ENCODE measurements around the gene SFMBT2. TPM values are rescaled to one million over a fixed set of nuclear protein-coding genes. Genes with fewer than 3 reads are reported as not detected.

SFMBT2 gene
- total and polyA plus RNA-seq, 2 of the 13 experiments (the other 11 are each of a cell fraction or from before 2014, with no cell fraction given), result 0.01 to 0.02 TPM

GRCh38 chr10:7378602-7379403 is 32.0 kb downstream of the SFMBT2 start:
- no peak for DNase-seq (ENCODE audit: low spot score)
- TF ChIP-seq ZSCAN31 (CRISPR knock-in tag; IDR thresholded peaks at IDR 0.05; ENCODE audit: low read depth), result no peak
- TF ChIP-seq PATZ1 (CRISPR knock-in tag; IDR thresholded peaks at IDR 0.05), result no peak
- TF ChIP-seq ZNF264 (CRISPR knock-in tag; IDR thresholded peaks at IDR 0.05), result no peak
- no peak for TF ChIP-seq ZFYVE20 (CRISPR knock-in tag; IDR thresholded peaks at IDR 0.05; ENCODE audit: borderline replicate concordance, low read depth)
- no peak for TF ChIP-seq REST (IDR thresholded peaks at IDR 0.05; ENCODE audit: borderline replicate concordance in 1 of 2, low read depth in 1 of 2, low read length in 2 of 2)
- no peak for TF ChIP-seq ZNF468 (CRISPR knock-in tag; IDR thresholded peaks at IDR 0.05)
- no peak for TF ChIP-seq POGK (CRISPR knock-in tag; conservative IDR thresholded peaks at IDR 0.05)
- no peak for TF ChIP-seq ZBTB20 (CRISPR knock-in tag; IDR thresholded peaks at IDR 0.05; ENCODE audit: borderline replicate concordance, low read depth)
- no peak for TF ChIP-seq HES4 (CRISPR knock-in tag; IDR thresholded peaks at IDR 0.05; ENCODE audit: borderline replicate concordance)
- no peak for TF ChIP-seq ZNF501 (CRISPR knock-in tag; IDR thresholded peaks at IDR 0.05)
- TF ChIP-seq ZNF513 (CRISPR knock-in tag; conservative IDR thresholded peaks at IDR 0.05), result no peak
- no peak for TF ChIP-seq ZNF737 (CRISPR knock-in tag; IDR thresholded peaks at IDR 0.05; ENCODE audit: borderline replicate concordance)
- no peak for TF ChIP-seq ZNF101 (CRISPR knock-in tag; IDR thresholded peaks at IDR 0.05; ENCODE audit: borderline replicate concordance, low read depth)

More at GRCh38 chr10:7378602-7379403, 32.0 kb downstream of the SFMBT2 start:
- Histone ChIP-seq H3K79me2 (ENCODE audit: insufficient read depth, low read length) (no peaks in the 10 kb centered on the region), H3K4me3 (replicated peaks in 1 of 3; ENCODE audit: insufficient read depth in 1 of 3, low read depth in 2 of 3, low read length in 3 of 3) (no peak overlapping the region), H3K4me1 (ENCODE audit: insufficient read depth, low read length) (no peaks in the 10 kb centered on the region), H3K27me3 (ENCODE audit: control insufficient read depth in 1 of 2, insufficient read depth in 2 of 2, low read length in 2 of 2) (peaks cover 2 to 6% of the 10 kb centered on the region in 2 experiments; a peak in 3 of 5 replicates), H3K9me3 (ENCODE audit: low read length) (no peaks in the 10 kb centered on the region), H4K20me1 (ENCODE audit: insufficient read depth, low read length) (no peaks in the 10 kb centered on the region), H3K36me3 (replicated peaks in 1 of 2; ENCODE audit: control insufficient read depth in 1 of 2, insufficient read depth in 2 of 2, low read length in 2 of 2) (no peaks in the 10 kb centered on the region), H3K9ac (ENCODE audit: insufficient read depth, low read depth, low read length) (no peak overlapping the region), H2AFZ (ENCODE audit: low read length) (no peak overlapping the region), H3K27ac (ENCODE audit: extremely low read length, insufficient read depth, low read length) (no peak overlapping the region), H3K4me2 (ENCODE audit: low read depth, low read length) (no peak overlapping the region)
- intact Hi-C loops (cut with micrococcal nuclease; ENCODE audit: unreplicated experiment) (no loop called here), in situ Hi-C loops (cut with HindIII; ENCODE audit: extremely low pct_ligation_motif_present, low pct_unique_long_range_greater_than_20kb) (no loop called here)
- FAIRE-seq (no peak), ATAC-seq (no peak)
- 37% methylated on average over 8 of the region's 8 CpGs for WGBS (ENCODE audit: low lambda C conversion rate)
- POLR2A ChIA-PET, result no interaction called here
- CTCF ChIA-PET (ENCODE audit: low intra/inter-chr PET ratio, low total read pairs), result no interaction called here
- BruUV-seq (replicated peaks), result no TSS peak

All from HepG2 (cell line).